ENCODE results near the gene RRP12.

DNA sequence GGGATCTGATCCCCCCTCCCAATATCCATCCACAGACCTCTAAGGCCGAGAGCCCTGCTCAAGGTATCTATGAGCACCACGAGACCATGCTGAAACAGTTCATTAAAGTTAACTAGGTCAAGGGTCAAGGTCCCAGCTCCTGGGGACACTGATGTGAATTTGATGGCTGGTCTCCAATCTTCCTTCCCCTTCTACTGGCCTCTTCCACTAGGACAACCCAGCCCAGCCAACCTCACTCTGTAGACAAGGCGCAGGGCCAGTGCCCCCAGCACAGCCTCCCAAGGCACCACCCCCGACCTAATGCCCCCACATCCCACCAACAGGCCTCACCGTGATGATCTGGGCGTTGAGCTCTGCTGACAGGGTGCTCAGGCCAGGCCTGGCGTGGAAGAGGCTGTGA is 15.6 kb downstream of the RRP12 start:
- TF ChIP-seq, protein P1, sequence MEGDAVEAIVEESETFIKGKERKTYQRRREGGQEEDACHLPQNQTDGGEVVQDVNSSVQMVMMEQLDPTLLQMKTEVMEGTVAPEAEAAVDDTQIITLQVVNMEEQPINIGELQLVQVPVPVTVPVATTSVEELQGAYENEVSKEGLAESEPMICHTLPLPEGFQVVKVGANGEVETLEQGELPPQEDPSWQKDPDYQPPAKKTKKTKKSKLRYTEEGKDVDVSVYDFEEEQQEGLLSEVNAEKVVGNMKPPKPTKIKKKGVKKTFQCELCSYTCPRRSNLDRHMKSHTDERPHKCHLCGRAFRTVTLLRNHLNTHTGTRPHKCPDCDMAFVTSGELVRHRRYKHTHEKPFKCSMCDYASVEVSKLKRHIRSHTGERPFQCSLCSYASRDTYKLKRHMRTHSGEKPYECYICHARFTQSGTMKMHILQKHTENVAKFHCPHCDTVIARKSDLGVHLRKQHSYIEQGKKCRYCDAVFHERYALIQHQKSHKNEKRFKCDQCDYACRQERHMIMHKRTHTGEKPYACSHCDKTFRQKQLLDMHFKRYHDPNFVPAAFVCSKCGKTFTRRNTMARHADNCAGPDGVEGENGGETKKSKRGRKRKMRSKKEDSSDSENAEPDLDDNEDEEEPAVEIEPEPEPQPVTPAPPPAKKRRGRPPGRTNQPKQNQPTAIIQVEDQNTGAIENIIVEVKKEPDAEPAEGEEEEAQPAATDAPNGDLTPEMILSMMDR (IDR thresholded peaks at IDR 0.05): no peak
- TF ChIP-seq POLR2A (IDR thresholded peaks at IDR 0.05): no peak

Measured in body of pancreas (tissue), 4 donors.